ENCODE results near the gene RAD51B.

DNA sequence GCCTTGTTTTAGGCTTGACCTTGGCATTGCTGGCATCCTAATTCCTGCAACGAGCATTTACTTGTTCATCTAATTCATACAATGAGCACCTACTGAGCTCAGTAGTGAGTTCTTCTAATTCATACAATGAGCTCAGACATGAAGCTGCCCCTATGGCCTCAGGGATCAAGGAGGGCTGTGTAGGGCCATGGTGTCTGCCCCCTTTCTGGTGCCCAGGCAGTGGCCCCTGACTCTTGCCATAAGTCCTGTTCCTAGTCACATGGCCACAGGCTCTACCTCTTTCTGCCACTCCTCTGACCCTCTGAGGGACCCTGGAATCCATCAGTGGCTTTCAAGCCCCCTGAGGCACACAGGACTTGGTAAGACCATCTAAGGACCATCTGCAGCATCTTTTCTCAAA is 824.5 kb downstream of the RAD51B start:
- TF ChIP-seq, protein P1, sequence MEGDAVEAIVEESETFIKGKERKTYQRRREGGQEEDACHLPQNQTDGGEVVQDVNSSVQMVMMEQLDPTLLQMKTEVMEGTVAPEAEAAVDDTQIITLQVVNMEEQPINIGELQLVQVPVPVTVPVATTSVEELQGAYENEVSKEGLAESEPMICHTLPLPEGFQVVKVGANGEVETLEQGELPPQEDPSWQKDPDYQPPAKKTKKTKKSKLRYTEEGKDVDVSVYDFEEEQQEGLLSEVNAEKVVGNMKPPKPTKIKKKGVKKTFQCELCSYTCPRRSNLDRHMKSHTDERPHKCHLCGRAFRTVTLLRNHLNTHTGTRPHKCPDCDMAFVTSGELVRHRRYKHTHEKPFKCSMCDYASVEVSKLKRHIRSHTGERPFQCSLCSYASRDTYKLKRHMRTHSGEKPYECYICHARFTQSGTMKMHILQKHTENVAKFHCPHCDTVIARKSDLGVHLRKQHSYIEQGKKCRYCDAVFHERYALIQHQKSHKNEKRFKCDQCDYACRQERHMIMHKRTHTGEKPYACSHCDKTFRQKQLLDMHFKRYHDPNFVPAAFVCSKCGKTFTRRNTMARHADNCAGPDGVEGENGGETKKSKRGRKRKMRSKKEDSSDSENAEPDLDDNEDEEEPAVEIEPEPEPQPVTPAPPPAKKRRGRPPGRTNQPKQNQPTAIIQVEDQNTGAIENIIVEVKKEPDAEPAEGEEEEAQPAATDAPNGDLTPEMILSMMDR (IDR thresholded peaks at IDR 0.05), result no peak
- TF ChIP-seq POLR2A (IDR thresholded peaks at IDR 0.05), result no peak
- no peak for TF ChIP-seq POLR2AphosphoS5 (IDR thresholded peaks at IDR 0.05)
- TF ChIP-seq EP300 (IDR thresholded peaks at IDR 0.05), result no peak
